NCI-H2196 treated with DMSO at 0.1 percent for 48 hours (cell line): ENCODE data around the gene SCAANT1.

Source experiments
- DNase-seq: peaks from one replicate; lab custom pipeline; 2025; ENCODE audit not compliant: unreplicated experiment; lab: John Stamatoyannopoulos, UW

Gene SCAANT1

DNA sequence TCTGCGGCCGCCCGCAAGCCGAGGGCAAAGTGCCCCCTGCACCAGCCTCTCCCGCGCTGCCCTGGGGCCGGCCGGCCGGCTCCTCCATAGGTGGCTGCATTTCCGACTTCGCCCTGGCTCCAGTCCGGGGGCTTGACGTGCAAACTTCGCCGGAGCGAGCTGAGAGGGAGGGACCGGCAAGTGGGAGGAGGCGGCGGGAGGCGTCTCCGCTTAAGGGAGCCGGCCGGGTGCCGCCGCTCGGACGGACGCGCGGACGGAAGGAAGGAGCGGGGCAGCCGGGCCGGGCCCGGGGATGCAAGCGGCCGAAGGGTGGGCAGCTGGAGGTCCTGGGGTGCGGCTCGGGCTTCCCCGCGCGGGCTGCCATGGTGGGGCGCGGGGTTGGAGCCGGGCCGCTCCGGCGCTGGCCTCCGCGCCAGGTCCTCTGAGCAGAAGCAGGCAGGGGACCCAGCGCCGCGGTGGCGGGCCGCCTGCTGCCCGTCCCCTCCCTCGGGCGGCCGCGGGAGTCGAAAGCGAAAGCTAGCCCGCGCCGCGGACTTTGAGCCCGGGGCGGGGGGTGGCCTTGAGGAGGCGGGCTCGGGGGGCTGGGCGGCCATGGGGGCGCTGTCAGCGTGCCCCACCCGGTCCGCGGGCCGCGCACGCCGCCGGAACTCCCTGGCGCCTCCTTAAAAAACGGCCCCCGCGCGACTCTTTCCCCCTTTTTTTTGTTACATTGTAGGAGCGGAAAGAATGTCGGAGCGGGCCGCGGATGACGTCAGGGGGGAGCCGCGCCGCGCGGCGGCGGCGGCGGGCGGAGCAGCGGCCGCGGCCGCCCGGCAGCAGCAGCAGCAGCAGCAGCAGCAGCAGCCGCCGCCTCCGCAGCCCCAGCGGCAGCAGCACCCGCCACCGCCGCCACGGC, at the start of gene SCAANT1:
SCAANT1 (minus strand) TSS at position 511 of the 895 bp plus-strand sequence.
- peak; percentile 59 for DNase-seq

DNA sequence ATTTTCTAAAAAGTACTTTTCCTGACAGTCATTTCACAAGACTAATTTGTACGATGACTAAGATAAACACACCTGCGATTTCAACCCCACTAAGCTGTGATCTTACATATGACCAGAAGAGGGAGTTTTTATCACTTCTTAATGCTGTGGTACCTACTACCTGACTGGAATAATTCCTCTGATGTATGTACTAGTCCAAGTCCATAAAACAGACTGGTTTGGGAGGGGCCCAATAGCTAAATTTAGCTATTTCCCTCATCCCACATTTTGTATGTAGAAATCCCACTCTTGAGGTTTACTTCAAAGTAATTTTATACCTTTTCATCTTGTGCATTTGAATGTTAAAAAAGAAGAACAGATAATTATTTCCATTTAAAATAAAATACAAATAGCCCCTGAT, 49.7 kb upstream of the SCAANT1 start:
- peak; percentile 20 for DNase-seq

- no peak for DNase-seq
Observed at GRCh38 chr3:63960048-63960711, 48.0 kb upstream of the SCAANT1 start.

- no peak for DNase-seq
Observed at GRCh38 chr3:63959146-63959545, 47.0 kb upstream of the SCAANT1 start.

DNA sequence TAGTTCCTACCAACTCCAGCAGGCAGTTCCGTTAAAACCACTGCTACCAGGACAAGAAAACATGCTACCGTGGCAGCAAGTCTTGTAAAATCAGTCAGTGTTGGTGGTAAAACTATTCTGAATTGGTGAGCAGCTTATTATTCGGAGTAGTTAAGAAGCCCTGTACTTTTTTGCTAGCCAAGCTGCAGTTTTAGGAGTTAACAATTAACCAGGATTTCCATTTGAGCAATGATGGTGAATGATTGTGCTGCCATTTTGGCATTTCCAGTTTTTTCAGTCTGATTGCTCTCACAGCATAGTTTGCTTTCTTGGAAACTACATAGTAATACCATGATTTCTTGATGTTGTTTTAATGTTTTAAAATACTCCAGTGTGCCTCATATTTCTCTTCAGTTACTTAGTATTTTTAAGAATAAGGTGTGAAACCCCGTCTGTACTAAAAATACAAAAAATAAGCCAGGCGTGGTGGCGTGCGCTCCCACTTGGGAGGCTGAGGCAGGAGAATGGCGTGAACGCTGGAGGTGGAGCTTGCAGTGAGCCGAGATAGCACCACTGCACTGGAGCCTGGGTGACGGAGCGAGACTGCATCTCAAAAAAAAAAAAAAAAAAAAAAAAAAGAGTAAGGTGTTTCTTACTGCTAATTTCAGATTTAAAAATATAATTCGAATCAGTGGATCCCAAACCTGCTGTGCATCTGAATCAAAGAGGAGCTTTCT, 43.8 kb upstream of the SCAANT1 start:
- no peak for DNase-seq

- DNase-seq: no peak
Observed at GRCh38 chr3:63955036-63955650, 43.0 kb upstream of the SCAANT1 start.

DNA sequence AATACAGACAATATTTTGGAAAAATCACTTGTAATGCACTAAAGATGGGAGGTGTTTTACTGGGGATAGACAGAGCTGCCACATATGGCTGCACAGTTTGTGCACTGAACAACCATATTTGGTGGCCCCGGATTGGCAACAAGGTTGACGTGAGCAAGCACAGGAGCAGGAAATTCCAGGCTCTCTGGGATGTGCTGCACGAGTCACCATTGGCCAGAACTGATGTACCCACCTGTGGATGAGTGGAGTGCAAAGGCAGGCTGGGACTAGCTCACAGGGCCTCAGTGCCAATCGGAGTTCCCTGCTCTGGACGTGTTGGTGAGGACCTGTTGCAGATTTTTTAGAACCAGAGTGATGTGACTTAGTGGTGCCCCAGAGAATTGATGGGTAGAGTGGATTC, 42.0 kb upstream of the SCAANT1 start:
- no peak for DNase-seq

DNA sequence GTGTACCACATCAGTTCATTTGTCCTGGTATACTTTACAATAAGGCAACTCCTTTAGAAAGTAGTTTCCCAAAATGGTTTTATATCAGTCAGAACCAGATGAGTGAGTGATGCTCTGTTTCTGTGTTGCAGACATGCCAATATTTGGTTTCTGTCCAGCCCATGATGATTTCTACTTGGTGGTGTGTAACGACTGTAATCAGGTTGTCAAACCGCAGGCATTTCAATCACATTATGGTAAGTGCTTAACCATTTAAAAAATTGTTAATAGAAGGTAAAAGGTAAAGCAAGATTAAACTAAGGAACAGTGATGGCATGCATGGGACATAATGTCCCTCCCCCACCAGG, 40.0 kb upstream of the SCAANT1 start:
- DNase-seq: no peak

DNA sequence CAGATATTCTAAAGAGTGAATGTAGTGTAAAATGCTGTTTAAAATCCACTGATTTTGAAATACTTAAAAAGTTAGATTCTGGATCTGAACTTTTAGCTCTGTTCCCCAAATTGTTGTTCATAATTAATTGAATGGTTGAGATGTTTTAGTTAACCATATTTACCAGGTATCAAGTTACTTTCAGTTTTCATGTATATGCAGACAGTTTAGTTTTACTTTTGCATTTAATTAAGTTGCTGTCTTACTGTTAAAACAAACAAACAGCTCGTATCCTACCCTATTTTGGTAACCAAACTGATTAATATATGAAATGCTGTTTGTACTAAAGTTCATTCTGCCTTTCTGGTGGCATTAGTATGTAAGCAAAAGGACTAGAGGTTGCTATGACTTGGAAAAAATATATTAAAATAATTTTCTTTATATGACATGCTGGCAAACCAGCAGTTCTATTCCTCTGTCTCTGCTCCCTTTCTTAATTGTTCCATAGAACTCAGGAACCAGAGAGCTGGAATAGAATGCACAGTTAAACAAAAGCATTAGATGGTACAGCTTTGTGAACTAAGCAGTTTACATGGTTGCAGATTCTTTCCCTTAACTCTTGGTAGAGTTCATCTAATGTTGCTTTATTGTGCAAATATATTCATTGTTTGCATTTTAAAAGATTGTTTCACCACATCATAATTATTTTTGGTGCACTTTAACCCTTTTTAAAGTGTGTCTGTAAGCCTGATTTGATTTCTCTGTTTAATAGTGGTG, 39.5 kb upstream of the SCAANT1 start:
- DNase-seq: no peak

- no peak for DNase-seq
Observed at GRCh38 chr3:63950698-63951097, 38.5 kb upstream of the SCAANT1 start.

- DNase-seq: no peak
Observed at GRCh38 chr3:63949005-63949404, 36.8 kb upstream of the SCAANT1 start.

GRCh38 chr3:63947594-63947993, 35.4 kb upstream of the SCAANT1 start:
- no peak for DNase-seq

- no peak for DNase-seq
Observed at GRCh38 chr3:63946753-63947152, 34.6 kb upstream of the SCAANT1 start.

- DNase-seq: no peak
Observed at GRCh38 chr3:63945558-63946096, 33.4 kb upstream of the SCAANT1 start.

DNA sequence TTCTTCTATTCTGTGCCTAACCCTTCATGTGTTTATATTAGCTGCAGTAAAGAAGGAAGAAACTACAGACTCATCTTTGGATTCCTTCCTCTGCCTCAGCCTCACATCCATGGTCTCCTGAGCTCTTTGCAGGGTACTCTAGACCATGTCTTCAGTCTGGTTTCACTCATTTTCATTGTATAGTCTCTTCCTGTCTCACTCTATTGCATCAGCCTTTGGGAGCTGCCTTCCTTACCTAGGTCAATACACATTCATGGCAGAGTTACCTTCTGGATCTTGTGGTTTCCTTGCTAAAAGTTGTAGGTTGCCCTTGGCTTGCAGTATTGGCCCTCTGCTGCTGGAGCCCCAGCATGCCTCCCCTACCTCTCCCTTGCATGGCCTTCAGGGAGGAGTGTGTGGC, 31.5 kb upstream of the SCAANT1 start:
- no peak for DNase-seq

DNA sequence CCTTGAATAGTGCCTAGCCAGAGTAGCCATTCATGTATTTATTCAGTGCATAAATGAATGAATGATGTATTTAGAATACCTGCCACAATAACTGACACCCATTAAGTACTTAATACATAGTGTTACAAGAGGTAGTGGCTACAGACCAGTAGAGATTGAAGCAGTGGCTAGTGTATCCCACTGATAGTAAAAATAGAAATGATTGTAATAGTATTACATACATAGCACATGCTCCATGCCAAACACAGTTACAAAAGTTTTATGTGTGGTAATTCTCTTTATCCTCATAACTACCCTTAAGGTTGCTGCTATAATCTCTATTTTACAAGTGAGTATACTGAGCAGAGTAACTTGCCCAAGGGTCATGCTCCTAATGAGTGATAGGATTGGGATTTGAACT, 30.3 kb upstream of the SCAANT1 start:
- DNase-seq: no peak

- no peak for DNase-seq
Observed at GRCh38 chr3:63940389-63940757, 28.2 kb upstream of the SCAANT1 start.

- no peak for DNase-seq
Observed at GRCh38 chr3:63937661-63938651, 25.8 kb upstream of the SCAANT1 start.

- DNase-seq: no peak
Observed at GRCh38 chr3:63936925-63937324, 24.7 kb upstream of the SCAANT1 start.
